ENCODE data around the gene ZNF837.
A peak's percentile ranks its signal among the peaks of the same experiment; 100 is the strongest.

Gene ZNF837

DNA sequence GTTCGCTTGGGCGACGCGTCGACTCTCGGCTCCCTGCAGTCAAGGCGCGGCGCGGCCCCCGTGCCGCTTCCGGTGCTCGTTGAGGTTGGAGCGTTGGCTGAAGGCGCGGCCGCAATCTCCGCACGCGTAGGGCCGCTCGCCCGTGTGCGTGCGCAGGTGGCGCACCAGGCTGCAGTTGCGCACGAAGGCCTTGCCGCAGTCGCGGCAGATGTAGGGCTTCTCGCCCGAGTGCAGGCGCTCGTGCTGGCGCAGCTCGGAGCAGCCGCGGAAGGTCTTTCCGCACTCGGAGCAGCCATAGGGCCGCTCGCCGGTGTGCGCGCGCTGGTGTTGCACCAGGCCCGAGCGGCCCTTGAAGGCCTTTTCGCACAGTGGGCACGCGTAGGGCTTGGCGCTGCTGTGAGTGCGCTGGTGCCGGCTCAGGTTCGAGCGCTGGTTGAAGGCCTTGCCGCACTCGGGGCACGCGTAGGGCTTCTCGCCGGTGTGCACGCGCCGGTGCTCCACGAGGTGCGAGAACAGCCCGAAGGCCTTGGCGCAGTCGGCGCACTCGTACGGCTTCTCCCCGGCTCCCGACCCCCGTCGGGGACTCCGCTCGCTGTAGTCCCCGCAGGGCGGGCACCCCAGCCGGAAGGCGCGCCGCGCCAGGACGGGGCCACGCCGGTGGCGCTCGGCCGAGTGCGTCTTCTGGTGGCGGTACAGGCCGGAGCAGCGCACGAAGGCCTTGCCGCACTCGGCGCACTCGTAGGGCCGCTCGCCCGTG is 13.0 kb downstream of the ZNF837 start:
- DNase-seq = no peak

DNA sequence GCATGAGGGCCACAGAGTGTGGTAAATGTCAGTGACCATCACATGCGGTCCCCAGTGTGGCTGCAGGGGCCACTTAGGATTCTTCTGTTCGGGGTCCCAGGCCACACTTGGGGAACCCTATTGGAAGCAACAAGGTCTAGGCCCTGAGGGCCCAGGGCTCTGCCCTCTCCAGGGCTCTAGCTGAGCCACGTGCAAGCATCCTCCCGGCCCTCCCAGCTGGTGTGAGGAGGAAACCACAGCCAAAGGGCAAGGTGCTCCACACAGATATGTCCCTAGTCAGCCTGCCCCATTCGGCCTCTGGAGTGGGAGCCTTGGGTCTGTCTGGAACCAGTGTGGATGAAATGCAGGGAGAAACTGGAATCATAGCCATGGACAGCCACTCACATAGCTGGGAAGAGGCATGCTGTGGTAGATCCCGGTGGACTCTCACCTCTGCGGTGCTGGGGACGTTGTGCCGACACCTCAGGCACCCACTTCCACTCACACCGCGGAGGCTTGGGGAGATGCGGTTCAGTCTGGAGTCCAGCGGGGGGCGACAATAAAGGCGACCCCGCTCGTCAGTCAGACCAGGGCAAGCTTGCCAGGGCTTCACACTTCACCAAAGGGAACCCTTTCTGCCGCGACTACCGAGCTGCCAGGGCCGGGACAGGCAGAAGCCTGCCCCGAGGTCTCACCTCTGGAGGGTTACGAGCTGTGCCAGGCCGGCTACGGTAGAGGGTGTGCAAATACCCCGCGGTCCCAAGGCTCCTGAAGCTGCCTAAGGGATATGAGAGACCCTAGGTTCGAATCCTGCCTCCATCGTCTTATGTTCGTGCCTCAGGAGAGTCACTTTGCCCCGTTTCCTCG is 14.0 kb downstream of the ZNF837 start:
- DNase-seq = no peak

- DNase-seq = no peak
These were observed 16.7 kb downstream of the ZNF837 start for GRCh38 chr19:58364146-58364545.

- DNase-seq = peak; percentile 95
These were observed 18.4 kb downstream of the ZNF837 start, which contains the start of gene ZNF497 for GRCh38 chr19:58362272-58362994. Gene ZNF497 (minus strand): TSS chr19:58362751. CDS start chr19:58357635, 5,116 bp downstream.

DNA sequence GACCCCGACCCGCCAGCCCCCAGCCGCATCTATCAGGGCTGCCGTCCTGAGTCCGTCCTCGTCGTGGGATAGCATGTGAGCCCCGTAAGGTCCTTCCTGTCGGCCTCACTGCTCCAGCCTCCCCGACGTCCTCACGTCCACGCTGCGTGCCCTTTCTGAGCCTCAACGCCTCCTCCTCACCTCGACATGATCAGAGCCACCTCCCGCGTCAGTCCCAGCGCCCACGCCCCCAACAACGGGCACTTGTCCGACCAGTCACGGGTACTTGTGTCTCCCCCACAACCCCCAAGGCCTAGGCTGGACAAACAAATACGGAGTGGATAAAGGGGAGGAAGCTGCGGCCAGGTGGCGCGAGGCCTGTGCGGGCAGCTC is 18.9 kb downstream of the ZNF837 start:
- peak; percentile 43 for DNase-seq

GRCh38 chr19:58357481-58358145 is 23.2 kb downstream of the ZNF837 start:
- DNase-seq = no peak

DNA sequence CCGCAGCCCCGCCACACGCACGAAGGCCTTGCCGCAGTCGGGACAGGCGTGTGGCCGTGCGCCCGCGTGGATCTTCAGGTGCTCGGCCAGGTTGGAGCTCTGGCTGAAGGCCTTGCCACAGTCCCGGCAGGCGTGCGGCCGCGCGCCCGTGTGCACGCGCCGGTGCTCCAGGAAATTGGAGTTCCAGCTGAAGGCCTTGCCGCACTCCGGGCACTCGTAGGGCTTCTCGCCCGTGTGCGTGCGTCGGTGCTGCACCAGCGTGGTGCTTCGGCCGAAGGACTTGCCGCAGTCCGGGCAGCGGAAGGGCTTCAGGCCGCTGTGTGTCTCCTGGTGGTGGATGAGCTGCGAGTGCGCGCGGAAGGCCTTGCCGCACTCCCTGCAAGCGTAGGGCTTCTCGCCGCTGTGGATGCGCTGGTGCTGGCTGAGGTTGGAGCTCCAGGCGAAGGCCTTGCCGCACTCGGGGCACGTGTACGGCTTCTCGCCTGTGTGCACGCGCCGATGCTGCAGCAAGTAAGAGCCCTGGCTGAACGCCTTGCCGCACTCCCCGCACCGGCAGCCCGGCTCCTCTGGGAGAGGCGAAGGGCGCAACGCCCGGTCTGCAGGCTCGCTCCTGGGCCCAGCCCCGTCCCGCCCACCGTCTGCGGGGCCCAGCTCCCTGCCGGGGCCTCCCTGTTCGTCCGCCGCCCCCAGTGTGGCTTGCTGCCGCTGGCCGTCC is 23.9 kb downstream of the ZNF837 start:
- DNase-seq = peak; percentile 5

GRCh38 chr19:58355908-58356765 is 24.7 kb downstream of the ZNF837 start:
- DNase-seq = peak; percentile 14

- no peak for DNase-seq
These were observed 25.5 kb downstream of the ZNF837 start for GRCh38 chr19:58355215-58355796.

DNA sequence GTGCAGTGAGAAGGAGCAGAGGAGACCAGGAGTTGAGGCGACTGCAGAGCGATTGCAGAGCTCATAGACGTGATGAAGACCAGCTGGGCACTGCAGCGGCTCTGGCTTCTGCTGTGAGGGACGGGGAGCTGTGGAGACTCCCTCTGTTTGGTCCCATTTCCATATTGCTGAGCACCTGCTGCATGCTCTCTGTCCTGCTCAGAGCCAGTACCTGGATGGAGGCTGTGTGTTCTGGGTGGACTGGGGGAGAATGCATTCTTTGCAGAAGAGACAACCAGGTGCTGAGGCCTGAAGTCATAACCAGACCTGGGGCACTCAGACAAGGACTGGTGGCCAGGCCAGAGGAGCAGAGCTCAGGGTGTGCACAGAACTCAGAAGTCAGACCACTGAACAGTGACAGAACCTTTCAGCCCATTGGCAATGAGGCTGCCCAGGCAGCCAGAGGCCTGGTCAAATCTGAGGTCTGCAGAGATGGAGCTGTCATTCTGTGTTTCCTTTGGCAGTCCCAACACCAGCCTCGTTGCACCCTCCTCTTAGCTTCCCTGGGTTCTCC is 26.3 kb downstream of the ZNF837 start:
- DNase-seq = no peak

DNA sequence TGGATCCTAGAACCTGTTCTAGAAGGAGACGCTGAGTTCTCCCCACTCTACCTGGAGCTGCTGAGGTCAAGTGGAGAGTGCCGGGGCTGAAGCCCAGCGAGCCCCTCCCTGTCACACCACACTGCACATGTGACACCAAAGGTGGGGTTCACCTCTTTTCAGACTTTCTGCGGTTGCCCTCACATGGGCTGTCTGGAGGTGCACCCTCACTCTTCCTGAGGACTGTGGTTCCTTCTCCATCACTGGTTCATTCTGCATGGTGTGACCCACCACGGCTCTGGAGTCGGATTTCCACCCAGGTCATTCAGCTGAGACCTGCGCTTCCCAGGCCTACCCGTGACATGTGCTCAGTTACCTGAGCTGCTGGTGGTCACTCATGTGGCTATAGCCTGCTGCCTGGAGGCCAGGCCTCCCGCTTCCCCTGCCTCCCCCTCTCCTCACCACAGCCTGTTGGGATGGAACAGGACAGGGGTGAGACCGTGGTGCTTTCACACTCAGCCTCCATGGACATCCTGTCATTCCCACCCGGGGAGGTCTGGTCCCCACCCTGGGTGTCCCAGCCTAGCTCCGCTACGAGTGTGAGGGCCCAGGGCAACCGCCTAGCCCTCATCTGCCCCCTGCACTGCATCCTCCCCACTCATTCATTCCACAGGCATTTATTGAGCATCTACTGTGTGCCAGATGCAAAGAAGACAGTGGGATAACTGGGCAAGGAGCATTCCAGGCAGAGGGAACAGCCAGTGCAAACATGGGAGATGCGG is 26.9 kb downstream of the ZNF837 start:
- DNase-seq = no peak

DNA sequence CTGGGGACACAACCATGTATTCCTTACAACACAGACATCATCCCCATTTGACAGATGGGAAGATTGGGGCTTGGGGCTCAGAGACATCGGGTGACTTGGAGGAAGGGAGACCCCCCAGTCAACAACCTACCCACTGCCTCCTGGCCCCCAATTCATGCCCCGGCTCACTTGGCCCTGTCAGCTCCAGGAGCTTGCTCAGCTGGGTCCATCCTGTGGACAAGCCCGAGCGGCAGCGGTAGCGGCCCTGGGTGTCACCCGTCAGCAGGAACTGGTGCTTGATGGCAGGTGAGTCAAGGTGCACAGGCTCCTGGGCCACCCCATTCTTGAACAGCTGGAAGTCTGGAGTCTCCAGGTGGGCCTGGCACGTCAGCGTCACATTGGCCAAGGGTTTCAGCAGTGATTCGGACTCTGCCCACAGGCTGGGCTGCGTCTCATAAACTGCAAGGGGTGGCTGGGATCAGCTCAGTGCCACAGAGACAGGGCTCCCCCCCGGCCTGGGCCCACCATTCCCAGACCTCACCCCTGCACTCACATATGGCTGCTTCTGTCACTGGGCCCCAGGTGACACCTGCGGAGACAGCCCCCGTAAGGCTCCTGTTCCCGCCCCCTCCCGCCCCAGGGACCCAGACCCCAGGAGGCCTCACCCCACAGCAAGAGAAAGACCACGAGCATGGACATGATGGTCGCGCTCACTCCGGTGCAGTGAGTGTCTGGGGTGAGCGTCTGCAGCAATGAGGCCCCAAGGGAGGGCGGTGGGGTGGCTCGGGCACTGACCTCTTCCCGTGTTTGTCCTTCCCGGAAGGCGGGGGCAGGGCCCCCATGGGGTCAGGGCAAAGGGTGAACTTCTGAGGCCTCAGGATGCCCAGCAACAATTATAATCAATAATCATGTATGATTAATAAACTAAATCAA is 27.8 kb downstream of the ZNF837 start, which contains the start of gene A1BG:
Gene A1BG (minus strand): TSS at position 733 of the 912 bp plus-strand sequence. CDS start 55 bp downstream, at position 678.
- no peak for DNase-seq

DNA sequence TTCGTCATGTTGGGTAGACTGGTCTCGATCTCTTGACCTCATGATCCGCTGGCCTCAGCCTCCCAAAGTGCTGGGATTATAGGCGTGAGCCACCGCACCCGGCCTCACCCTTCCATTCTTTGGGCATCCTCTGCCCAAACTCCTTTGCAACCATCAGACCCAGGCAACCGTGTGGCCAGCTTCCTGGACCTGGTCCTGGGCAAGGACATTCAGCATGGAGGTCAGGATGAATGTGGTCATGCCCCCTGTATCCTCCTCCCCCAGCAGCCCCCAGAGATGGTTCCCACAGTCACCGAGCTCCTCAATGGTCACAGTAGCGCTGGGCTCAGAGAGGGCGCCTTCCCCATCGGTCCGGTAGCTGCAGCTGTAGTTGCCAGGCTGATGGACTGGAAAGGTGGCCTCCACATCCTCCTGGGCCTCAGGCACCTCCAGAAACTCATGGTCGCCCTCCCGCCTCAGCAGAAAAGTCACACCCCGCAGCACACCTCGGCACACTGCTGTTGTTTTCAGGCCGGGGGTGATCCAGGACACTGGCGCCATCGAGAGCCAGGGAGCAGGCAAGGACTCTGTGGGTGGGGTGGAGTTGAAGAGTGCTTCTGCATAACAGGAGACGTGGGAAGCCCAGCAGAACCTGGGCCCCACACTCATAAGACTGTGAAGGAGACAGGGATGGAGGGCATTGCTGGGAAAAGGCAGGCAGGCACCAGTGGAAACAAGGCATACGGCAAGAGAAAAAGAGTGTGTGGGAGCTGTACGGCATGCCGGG is 28.7 kb downstream of the ZNF837 start:
- no peak for DNase-seq

GRCh38 chr19:58351558-58351878 is 29.3 kb downstream of the ZNF837 start:
- no peak for DNase-seq

- no peak for DNase-seq
These were observed 29.8 kb downstream of the ZNF837 start for GRCh38 chr19:58350871-58351557.

- DNase-seq = no peak
These were observed 30.6 kb downstream of the ZNF837 start for GRCh38 chr19:58350001-58350861.

All from fibroblast of upper back skin (primary cell).